ENCODE measurements around the gene THBS2. TPM values are rescaled to one million over a fixed set of nuclear protein-coding genes. Genes with fewer than 3 reads are reported as not detected.

The THBS2 gene
- total RNA-seq, 1 experiment from 2014 or later = 0.39 TPM

GRCh38 chr6:169201985-169202384, 51.7 kb downstream of the THBS2 start:
- H3K36me3 ChIP-seq (ENCODE audit: control insufficient read depth in 1 of 2, insufficient read depth in 2 of 2, low read length in 2 of 2) = no peaks in the 10 kb centered on the region
- ChIA-PET CTCF (no interaction called here), RAD21 (ENCODE audit: low non-redundant PET in 1 of 2, low total read pairs in 2 of 2, uncharacterized antibody in 2 of 2, unreplicated experiment in 2 of 2) (no interaction called here), POLR2A (no interaction called here)
- H3K9me3 ChIP-seq (ENCODE audit: control insufficient read depth in 1 of 2, insufficient read depth in 1 of 2, low read depth in 1 of 2, low read length in 2 of 2) = no peaks in the 10 kb centered on the region
- no peaks in the 10 kb centered on the region for H4K20me1 ChIP-seq (ENCODE audit: insufficient read depth)
- H3K27me3 ChIP-seq (ENCODE audit: insufficient read depth, low read length) = no peaks in the 10 kb centered on the region
- H3K9me2 ChIP-seq (ENCODE audit: insufficient read depth) = no peaks in the 10 kb centered on the region
- no peak for DNase-seq (ENCODE audit: low read depth, low spot score)
- intact Hi-C loops (cut with micrococcal nuclease) = no loop called here
- no peak overlapping the region for H3K4me3 ChIP-seq (replicated peaks in 1 of 2; ENCODE audit: low read depth in 1 of 2, low read length in 2 of 2)
- TF ChIP-seq EZH2 (IDR thresholded peaks at IDR 0.05) (no peak), JUND (IDR thresholded peaks at IDR 0.05) (no peak), EZH2phosphoT487 (IDR thresholded peaks at IDR 0.05; ENCODE audit: borderline replicate concordance) (no peak), TCF7L2 (IDR thresholded peaks at IDR 0.05; ENCODE audit: borderline replicate concordance, extremely low read depth, insufficient read depth, insufficient read length) (no peak), POLR2A (IDR thresholded peaks at IDR 0.05; ENCODE audit: borderline replicate concordance, extremely low read depth, insufficient read depth, insufficient read length) (no peak), POLR2AphosphoS5 (IDR thresholded peaks at IDR 0.05; ENCODE audit: low read depth, low read length) (no peak), YY1 (IDR thresholded peaks at IDR 0.05; ENCODE audit: extremely low read depth, insufficient replicate concordance, low read depth, low read length) (no peak), CTCF (IDR thresholded peaks at IDR 0.05 in 2 of 3, conservative IDR thresholded peaks at IDR 0.05 in 1 of 3; ENCODE audit: borderline replicate concordance in 1 of 3, insufficient read depth in 1 of 3, low read depth in 2 of 3, low read length in 2 of 3) (no peak), FOSL1 (IDR thresholded peaks at IDR 0.05; ENCODE audit: low read depth) (no peak), ELF1 (IDR thresholded peaks at IDR 0.05; ENCODE audit: borderline replicate concordance, low read depth) (no peak), CBX3 (IDR thresholded peaks at IDR 0.05; ENCODE audit: low read depth) (no peak), SRF (IDR thresholded peaks at IDR 0.05; ENCODE audit: low read depth) (no peak), ZFX (IDR thresholded peaks at IDR 0.05) (no peak), RAD21 (IDR thresholded peaks at IDR 0.05; ENCODE audit: low read depth) (no peak), REST (IDR thresholded peaks at IDR 0.05; ENCODE audit: low read depth) (no peak), ZBTB33 (IDR thresholded peaks at IDR 0.05; ENCODE audit: extremely low read depth, insufficient replicate concordance, low read length) (no peak)
- TF ChIP-seq, protein P1, sequence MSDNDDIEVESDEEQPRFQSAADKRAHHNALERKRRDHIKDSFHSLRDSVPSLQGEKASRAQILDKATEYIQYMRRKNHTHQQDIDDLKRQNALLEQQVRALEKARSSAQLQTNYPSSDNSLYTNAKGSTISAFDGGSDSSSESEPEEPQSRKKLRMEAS (IDR thresholded peaks at IDR 0.05) = no peak
- no peak overlapping the region for H3K4me2 ChIP-seq (ENCODE audit: low read length)
- no peaks in the 10 kb centered on the region for H3K4me1 ChIP-seq (ENCODE audit: control insufficient read depth in 1 of 2, insufficient read depth in 2 of 2, low read length in 2 of 2)
- no peak for ATAC-seq
- no peak overlapping the region for H2AFZ ChIP-seq (ENCODE audit: low read depth, low read length, poor library complexity, severe bottlenecking)
- H3K79me2 ChIP-seq (ENCODE audit: insufficient read depth, low read length) = no peaks in the 10 kb centered on the region
- no TSS peak for BruUV-seq (replicated peaks)
- no peak overlapping the region for H3K27ac ChIP-seq (ENCODE audit: low read depth, low read length)
- no peak overlapping the region for H3K9ac ChIP-seq (ENCODE audit: low read length)

Measured in HCT116 (cell line).